Vagina (tissue), 2 donors: Measurements from ENCODE around the gene SPOCK1. TPM values are rescaled to one million over a fixed set of nuclear protein-coding genes. Genes with fewer than 3 reads are reported as not detected.

Source experiments
- DNase-seq, 2 donors: peaks; one replicate each; pipeline ENCODE4 v3.0.0-alpha.2; 2017; ENCODE audit errors: extremely low spot score in 2 of 2
- H3K27ac ChIP-seq: fragments of 200-600 bp; sonication (generic); one replicate; pipeline ENCODE4 v1.5.1; 2019
- H3K27me3 ChIP-seq: fragments of 200-600 bp; sonication (generic); one replicate; pipeline ENCODE4 v1.5.1; 2019
- H3K36me3 ChIP-seq, 2 donors: fragments of 200-600 bp; sonication (generic); one replicate each; pipeline ENCODE4 v1.5.1; 2017 to 2019
- H3K4me1 ChIP-seq: fragments of 200-600 bp; sonication (generic); one replicate; pipeline ENCODE4 v1.5.1; 2019
- H3K4me3 ChIP-seq, 2 donors: fragments of 200-600 bp; sonication (generic); 1 replicate in 1 of 2; 2 replicates in 1 of 2; pipeline ENCODE4 v1.5.1; 2016 to 2019
- H3K9me3 ChIP-seq: fragments of 200-600 bp; sonication (generic); one replicate; pipeline ENCODE4 v1.5.1; 2019
- CTCF ChIP-seq, 3 experiments: fragments of 450-650 bp in 2 of 3; fragments of 200-600 bp in 1 of 3; sonication (generic) in 1 of 3; IDR thresholded peaks; one replicate each; pipeline ENCODE4 v1.5.1; 2017 to 2019; ENCODE audit warnings: antibody characterized with exemption in 3 of 3, mild to moderate bottlenecking in 2 of 3, moderate library complexity in 2 of 3
- POLR2A ChIP-seq, 2 donors: fragments of 450-650 bp; IDR thresholded peaks; one replicate each; pipeline ENCODE4 v1.6.1; 2017; ENCODE audit warnings: antibody characterized with exemption in 2 of 2, mild to moderate bottlenecking in 2 of 2, moderate library complexity in 2 of 2
- POLR2AphosphoS5 ChIP-seq, 2 donors: sonication (generic); formaldehyde crosslinking; IDR thresholded peaks; one replicate each; pipeline ENCODE4 v1.9.0; 2017; ENCODE audit warnings: antibody characterized with exemption in 2 of 2, mild to moderate bottlenecking in 2 of 2, low read depth in 1 of 2; ENCODE audit not compliant: insufficient read depth in 1 of 2
- intact Hi-C: fragments of 100-400 bp; cut with DNase I; formaldehyde crosslinking; loops from one replicate; pipeline ENCODE4 v1.15.1; 2023
- total RNA-seq: library from RNA; depleted of rRNA; stranded (reverse); fragments of >200 nt; gene quantifications from one replicate; pipeline ENCODE4 v1.2.3, GENCODE V29; 2016

SPOCK1 gene
- total RNA-seq, 1 donor from 2014 or later: 70.7 TPM

DNA sequence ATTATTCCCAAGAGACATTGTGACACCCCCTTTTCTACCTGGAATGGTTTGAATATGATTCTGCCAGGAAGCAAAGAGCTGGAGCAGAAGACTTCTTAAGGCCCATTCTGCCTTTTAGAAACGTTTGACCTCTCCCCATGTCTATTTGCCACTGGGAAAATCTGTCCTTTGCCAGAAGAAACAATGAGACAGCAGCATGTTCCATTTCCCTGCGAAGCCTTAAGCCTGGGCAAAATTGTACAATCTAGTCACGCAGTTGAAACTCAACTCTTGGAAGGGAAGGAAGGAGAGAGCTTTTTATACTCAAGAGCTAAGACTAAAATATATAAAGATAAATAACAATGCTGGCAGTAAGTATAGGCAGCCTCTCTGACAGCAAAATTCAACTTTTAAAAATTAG lies 22.1 kb upstream of the SPOCK1 start:
- DNase-seq: no peak
- Histone ChIP-seq H3K9me3 (no peaks in the 10 kb centered on the region), H3K4me1 (no peaks in the 10 kb centered on the region), H3K4me3 (no peak overlapping the region), H3K27me3 (no peaks in the 10 kb centered on the region), H3K27ac (no peak overlapping the region), H3K36me3 (no peaks in the 10 kb centered on the region)
- TF ChIP-seq POLR2AphosphoS5 (IDR thresholded peaks at IDR 0.05; ENCODE audit: insufficient read depth in 1 of 2, low read depth in 1 of 2) (no peak), POLR2A (IDR thresholded peaks at IDR 0.05) (no peak), CTCF (IDR thresholded peaks at IDR 0.05) (no peak)
- intact Hi-C loops: no loop called here

DNA sequence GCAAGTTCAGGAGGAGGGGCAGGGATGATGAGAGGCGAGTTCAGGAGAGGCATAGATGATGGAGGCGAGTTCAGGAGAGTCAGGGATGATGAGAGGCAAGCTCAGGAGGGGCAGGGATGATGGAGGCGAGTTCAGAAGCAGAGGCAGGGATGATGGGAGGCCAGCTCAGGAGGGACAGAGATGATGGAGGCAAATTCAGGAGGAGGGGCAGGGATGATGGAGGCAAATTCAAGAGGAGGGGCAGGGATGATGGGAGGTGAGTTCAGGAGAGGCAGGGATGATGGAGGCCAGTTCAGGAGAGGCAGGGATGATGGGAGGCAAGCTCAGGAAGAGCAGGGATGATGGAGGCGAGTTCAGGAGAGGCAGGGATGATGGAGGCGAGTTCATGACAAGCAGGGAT lies 17.8 kb upstream of the SPOCK1 start:
- no peak overlapping the region for H3K4me3 ChIP-seq
- no peaks in the 10 kb centered on the region for H3K4me1 ChIP-seq
- no peak for DNase-seq
- intact Hi-C loops: no loop called here
- no peak overlapping the region for H3K27ac ChIP-seq
- TF ChIP-seq POLR2AphosphoS5 (IDR thresholded peaks at IDR 0.05; ENCODE audit: insufficient read depth in 1 of 2, low read depth in 1 of 2) (no peak), POLR2A (IDR thresholded peaks at IDR 0.05) (no peak), CTCF (IDR thresholded peaks at IDR 0.05) (no peak)
- no peaks in the 10 kb centered on the region for H3K9me3 ChIP-seq
- no peaks in the 10 kb centered on the region for H3K27me3 ChIP-seq
- H3K36me3 ChIP-seq: no peaks in the 10 kb centered on the region

DNA sequence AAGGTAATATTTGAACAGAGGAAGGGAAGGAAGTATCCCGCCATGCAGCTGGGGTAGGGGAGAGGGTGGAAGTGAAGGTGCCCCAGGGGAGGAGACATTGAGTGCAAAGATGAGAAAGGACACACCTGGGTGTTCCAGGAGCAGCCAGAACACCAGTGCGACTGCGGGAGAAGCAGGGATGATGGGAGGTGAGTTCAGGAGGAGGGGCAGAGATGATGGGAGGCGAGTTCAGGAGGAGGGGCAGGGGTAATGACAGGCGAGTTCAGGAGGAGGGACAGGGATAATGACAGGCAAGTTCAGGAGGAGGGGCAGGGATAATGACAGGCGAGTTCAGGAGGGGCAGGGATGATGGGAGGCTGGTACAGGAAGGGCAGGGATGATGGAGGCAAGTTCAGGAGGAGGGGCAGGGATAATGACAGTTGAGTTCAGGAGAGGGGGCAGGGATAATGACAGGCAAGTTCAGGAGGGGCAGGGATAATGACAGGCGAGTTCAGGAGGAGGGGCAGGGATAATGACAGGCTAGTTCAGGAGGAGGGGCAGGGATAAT lies 17.2 kb upstream of the SPOCK1 start:
- no peaks in the 10 kb centered on the region for H3K36me3 ChIP-seq
- H3K9me3 ChIP-seq: no peaks in the 10 kb centered on the region
- intact Hi-C loops: no loop called here
- no peaks in the 10 kb centered on the region for H3K27me3 ChIP-seq
- TF ChIP-seq POLR2AphosphoS5 (IDR thresholded peaks at IDR 0.05; ENCODE audit: insufficient read depth in 1 of 2, low read depth in 1 of 2) (no peak), POLR2A (IDR thresholded peaks at IDR 0.05) (no peak), CTCF (IDR thresholded peaks at IDR 0.05) (no peak)
- no peak overlapping the region for H3K4me3 ChIP-seq
- no peak overlapping the region for H3K27ac ChIP-seq
- H3K4me1 ChIP-seq: no peaks in the 10 kb centered on the region
- no peak for DNase-seq

DNA sequence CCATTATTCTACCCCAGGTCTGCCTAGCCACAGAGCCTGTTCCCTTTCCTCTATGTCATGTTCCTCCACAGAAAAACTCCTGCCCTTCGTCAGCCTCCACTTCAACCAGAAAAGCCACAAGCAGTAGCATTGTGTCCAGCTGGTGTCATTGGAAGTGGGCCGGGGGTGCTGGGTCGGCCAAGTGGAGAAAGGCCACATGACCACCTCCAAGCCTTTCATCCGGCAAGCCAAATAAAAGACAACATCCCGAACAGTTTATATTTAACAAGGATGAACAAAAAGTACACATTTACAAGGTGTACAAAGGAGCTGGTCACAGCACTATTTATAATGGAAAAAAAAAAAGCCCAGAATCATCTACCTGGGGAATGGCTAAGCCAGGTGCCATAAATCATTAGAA lies 16.1 kb upstream of the SPOCK1 start:
- intact Hi-C loops: no loop called here
- H3K36me3 ChIP-seq: no peaks in the 10 kb centered on the region

More for the DNA sequence above, 16.1 kb upstream of the SPOCK1 start:
- Histone ChIP-seq H3K4me3 (no peak overlapping the region), H3K9me3 (no peaks in the 10 kb centered on the region), H3K4me1 (no peaks in the 10 kb centered on the region), H3K27ac (no peak overlapping the region), H3K27me3 (no peaks in the 10 kb centered on the region)
- TF ChIP-seq POLR2A (IDR thresholded peaks at IDR 0.05) (no peak), POLR2AphosphoS5 (IDR thresholded peaks at IDR 0.05; ENCODE audit: insufficient read depth in 1 of 2, low read depth in 1 of 2) (no peak), CTCF (IDR thresholded peaks at IDR 0.05) (no peak)
- no peak for DNase-seq
